ENCODE results near the gene HSPB7. TPM values are rescaled to one million over a fixed set of nuclear protein-coding genes. Genes with fewer than 3 reads are reported as not detected.

Gene HSPB7
- total RNA-seq, 1 donor from 2014 or later: not detected

GRCh38 chr1:15969321-15969880 lies 48.4 kb downstream of the HSPB7 start:
- H3K79me2 ChIP-seq (ENCODE audit: low read depth): peaks cover 11% of the 10 kb centered on the region
- peaks cover 14% of the 10 kb centered on the region for H3K9me3 Mint-ChIP-seq
- H3K4me3 ChIP-seq: no peak overlapping the region
- TF ChIP-seq CTCF (IDR thresholded peaks at IDR 0.05): no peak
- no peak for TF ChIP-seq EZH2phosphoT487 (IDR thresholded peaks at IDR 0.05)
- TF ChIP-seq EZH2 (IDR thresholded peaks at IDR 0.05): no peak
- H3K27ac Mint-ChIP-seq: no peak overlapping the region
- H3K36me3 ChIP-seq: peaks cover 7% of the 10 kb centered on the region
- H4K20me1 ChIP-seq (ENCODE audit: low read depth): peaks cover 16% of the 10 kb centered on the region
- no peak overlapping the region for H3K4me2 ChIP-seq
- H3K27me3 ChIP-seq: no peaks in the 10 kb centered on the region
- H2AFZ ChIP-seq (replicated peaks): no peak overlapping the region
- no peak overlapping the region for H3K4me3 Mint-ChIP-seq
- H3K9ac ChIP-seq: no peak overlapping the region
- H3K4me1 Mint-ChIP-seq: peaks cover 13% of the 10 kb centered on the region
- DNase-seq (ENCODE audit: low spot score): no peak
- no peaks in the 10 kb centered on the region for H3K9me3 ChIP-seq (ENCODE audit: low read depth)
- H3K27me3 Mint-ChIP-seq (ENCODE audit: insufficient read depth, low read depth): peaks cover 7% of the 10 kb centered on the region
- H3K27ac ChIP-seq: no peak overlapping the region
- no peaks in the 10 kb centered on the region for H3F3A ChIP-seq (ENCODE audit: low read depth)
- H3K36me3 Mint-ChIP-seq: peaks cover 42% of the 10 kb centered on the region
- no peaks in the 10 kb centered on the region for H3K4me1 ChIP-seq

DNA sequence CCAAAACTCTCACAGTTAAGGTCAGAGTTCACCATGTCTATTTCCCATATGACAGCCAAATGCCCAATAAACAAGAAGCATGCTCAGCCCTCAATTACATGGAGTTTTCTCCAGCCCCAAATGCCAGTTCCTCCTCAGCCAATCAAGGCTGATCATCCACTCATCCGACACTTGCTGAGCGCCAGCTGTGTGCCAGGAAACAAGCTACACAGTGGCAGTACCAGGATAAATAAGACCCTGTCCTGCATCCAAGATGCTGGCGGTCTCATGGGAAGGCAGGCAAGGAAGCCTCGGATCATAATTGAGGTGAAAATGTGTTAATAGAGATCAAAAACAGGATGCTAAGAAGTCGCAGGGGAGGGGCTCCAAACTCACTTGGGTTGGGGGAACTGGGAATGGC lies 49.7 kb downstream of the HSPB7 start:
- peaks cover 7% of the 10 kb centered on the region for H3K36me3 ChIP-seq
- H3K27me3 Mint-ChIP-seq (ENCODE audit: insufficient read depth, low read depth): peaks cover 9% of the 10 kb centered on the region
- peaks cover under 1% of the 10 kb centered on the region for H3K27me3 ChIP-seq
- H3K9me3 ChIP-seq (ENCODE audit: low read depth): no peaks in the 10 kb centered on the region
- H3K36me3 Mint-ChIP-seq: peaks cover 38% of the 10 kb centered on the region
- DNase-seq (ENCODE audit: low spot score): no peak
- TF ChIP-seq EZH2 (IDR thresholded peaks at IDR 0.05) (no peak), CTCF (IDR thresholded peaks at IDR 0.05) (no peak), EZH2phosphoT487 (IDR thresholded peaks at IDR 0.05) (no peak)
- H4K20me1 ChIP-seq (ENCODE audit: low read depth): peaks cover 24% of the 10 kb centered on the region
- H3K4me2 ChIP-seq: no peak overlapping the region
- peaks cover 19% of the 10 kb centered on the region for H3K4me1 Mint-ChIP-seq
- H3K9ac ChIP-seq: no peak overlapping the region
- no peaks in the 10 kb centered on the region for H3F3A ChIP-seq (ENCODE audit: low read depth)
- no peak overlapping the region for H3K4me3 Mint-ChIP-seq
- H3K4me1 ChIP-seq: no peaks in the 10 kb centered on the region
- H3K9me3 Mint-ChIP-seq: peaks cover 14% of the 10 kb centered on the region
- no peak overlapping the region for H3K4me3 ChIP-seq
- no peak overlapping the region for H2AFZ ChIP-seq (replicated peaks)
- no peak overlapping the region for H3K27ac ChIP-seq
- no peak overlapping the region for H3K27ac Mint-ChIP-seq
- H3K79me2 ChIP-seq (ENCODE audit: low read depth): no peaks in the 10 kb centered on the region

DNA sequence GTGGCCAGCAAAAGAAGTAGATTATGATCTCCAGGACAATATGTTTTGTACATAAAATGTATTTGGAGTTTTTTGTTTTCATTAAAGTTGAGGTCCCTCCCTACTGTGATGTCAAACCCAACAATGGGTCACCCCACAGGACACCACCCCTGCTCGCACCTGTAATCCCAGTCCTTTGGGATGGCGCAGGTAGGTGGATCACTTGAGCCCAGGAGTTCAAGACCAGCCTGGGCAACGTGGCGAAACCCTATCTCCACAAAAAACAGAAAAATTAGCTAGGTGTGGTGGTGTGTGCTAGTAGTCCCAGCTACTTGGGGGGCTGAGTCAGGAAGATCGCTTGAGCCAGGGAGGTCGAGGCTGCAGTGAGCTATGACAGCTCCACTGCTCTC lies 50.9 kb downstream of the HSPB7 start:
- H3K4me1 ChIP-seq: no peaks in the 10 kb centered on the region
- H3K79me2 ChIP-seq (ENCODE audit: low read depth): no peaks in the 10 kb centered on the region
- H3K9ac ChIP-seq: no peak overlapping the region
- H3K4me2 ChIP-seq: no peak overlapping the region
- Mint-ChIP-seq H3K27me3 (ENCODE audit: insufficient read depth, low read depth) (peaks cover 11% of the 10 kb centered on the region), H3K36me3 (peaks cover 37% of the 10 kb centered on the region), H3K4me3 (no peak overlapping the region), H3K27ac (no peak overlapping the region), H3K9me3 (peaks cover 14% of the 10 kb centered on the region), H3K4me1 (peaks cover 28% of the 10 kb centered on the region)
- H3K27me3 ChIP-seq: peaks cover 7% of the 10 kb centered on the region
- H3K27ac ChIP-seq: no peak overlapping the region
- peaks cover 36% of the 10 kb centered on the region for H4K20me1 ChIP-seq (ENCODE audit: low read depth)
- no peaks in the 10 kb centered on the region for H3K9me3 ChIP-seq (ENCODE audit: low read depth)
- H3K36me3 ChIP-seq: peaks cover 7% of the 10 kb centered on the region
- TF ChIP-seq EZH2 (IDR thresholded peaks at IDR 0.05) (no peak), EZH2phosphoT487 (IDR thresholded peaks at IDR 0.05) (no peak), CTCF (IDR thresholded peaks at IDR 0.05) (no peak)
- no peak overlapping the region for H2AFZ ChIP-seq (replicated peaks)
- no peak overlapping the region for H3K4me3 ChIP-seq
- peaks cover 7% of the 10 kb centered on the region for H3F3A ChIP-seq (ENCODE audit: low read depth)
- DNase-seq (ENCODE audit: low spot score): no peak
